HG02970 (cell line): ENCODE data around the gene MPRIP.

ENCODE experiments used
- ATAC-seq: cut with Tn5 transposase; IDR thresholded peaks from one replicate; pipeline ENCODE4 v1.9.1; 2021; ENCODE audit warnings: mild to moderate bottlenecking, moderate library complexity, moderate number of reproducible peaks; ENCODE audit not compliant: unreplicated experiment, low FRiP score

Gene MPRIP

GRCh38 chr17:17064322-17064721 lies 22.1 kb downstream of the MPRIP start:
- ATAC-seq: no peak

GRCh38 chr17:17066021-17066420 lies 23.8 kb downstream of the MPRIP start:
- ATAC-seq: no peak

GRCh38 chr17:17067257-17067656 lies 25.0 kb downstream of the MPRIP start:
- no peak for ATAC-seq

GRCh38 chr17:17069849-17070248 lies 27.6 kb downstream of the MPRIP start:
- no peak for ATAC-seq

- ATAC-seq: no peak
Observed at GRCh38 chr17:17070931-17071330, 28.7 kb downstream of the MPRIP start.

- no peak for ATAC-seq
Observed at GRCh38 chr17:17071531-17072360, 29.5 kb downstream of the MPRIP start.

- ATAC-seq: no peak
Observed at GRCh38 chr17:17072546-17072945, 30.3 kb downstream of the MPRIP start.

- no peak for ATAC-seq
Observed at GRCh38 chr17:17073030-17073564, 30.8 kb downstream of the MPRIP start.

GRCh38 chr17:17073581-17074403 lies 31.5 kb downstream of the MPRIP start:
- no peak for ATAC-seq

GRCh38 chr17:17075125-17075781 lies 33.0 kb downstream of the MPRIP start:
- ATAC-seq: no peak

- no peak for ATAC-seq
Observed at GRCh38 chr17:17076066-17076465, 33.8 kb downstream of the MPRIP start.

- ATAC-seq: no peak
Observed at GRCh38 chr17:17077101-17077500, 34.8 kb downstream of the MPRIP start.

GRCh38 chr17:17077861-17078732 lies 35.8 kb downstream of the MPRIP start:
- no peak for ATAC-seq

GRCh38 chr17:17078832-17079231 lies 36.6 kb downstream of the MPRIP start:
- ATAC-seq: no peak

- ATAC-seq: no peak
Observed at GRCh38 chr17:17079336-17079735, 37.1 kb downstream of the MPRIP start.

GRCh38 chr17:17079761-17080160 lies 37.5 kb downstream of the MPRIP start:
- no peak for ATAC-seq

GRCh38 chr17:17080181-17080631 lies 37.9 kb downstream of the MPRIP start:
- ATAC-seq: no peak

GRCh38 chr17:17080781-17081180 lies 38.5 kb downstream of the MPRIP start:
- ATAC-seq: no peak

GRCh38 chr17:17081304-17081940 lies 39.2 kb downstream of the MPRIP start:
- no peak for ATAC-seq
